Esophagus squamous epithelium (tissue), 5 donors: ENCODE measurements around the gene AMZ2. TPM values are rescaled to one million over a fixed set of nuclear protein-coding genes. Genes with fewer than 3 reads are reported as not detected.
A peak's percentile ranks its signal among the peaks of the same experiment; 100 is the strongest.
"Not testable (repeated sequence)": the region's sequence is repeated elsewhere in the genome, so short reads cannot be mapped to it uniquely, and the experiment has no call there.

Experiments used
- DNase-seq: peaks from one replicate; lab custom pipeline; 2025; lab: John Stamatoyannopoulos, UW
- H3K27ac ChIP-seq, 4 donors: fragments of 200-600 bp; sonication (generic); one replicate each; pipeline ENCODE4 v1.5.1; 2016 to 2019; ENCODE audit warnings: mild to moderate bottlenecking in 1 of 4
- H3K27me3 ChIP-seq, 4 donors: fragments of 200-600 bp; sonication (generic); 1 replicate in 3 of 4; 2 replicates in 1 of 4; pipeline versions ENCODE4 v1.5.1 to v1.6.0; 2017 to 2021; ENCODE audit warnings: antibody characterized with exemption in 1 of 4
- H3K36me3 ChIP-seq, 3 donors: fragments of 200-600 bp; sonication (generic); one replicate each; pipeline ENCODE4 v1.5.1; 2016 to 2019
- H3K4me1 ChIP-seq, 3 donors: fragments of 200-600 bp; sonication (generic); one replicate each; pipeline ENCODE4 v1.5.1; 2017 to 2019
- H3K4me3 ChIP-seq, 4 donors: fragments of 200-600 bp; sonication (generic); 1 replicate in 3 of 4; 2 replicates in 1 of 4; pipeline ENCODE4 v1.5.1; 2016 to 2019; ENCODE audit warnings: mild to moderate bottlenecking in 2 of 4, moderate library complexity in 1 of 4
- H3K9me3 ChIP-seq, 3 donors: fragments of 200-600 bp; sonication (generic); one replicate each; pipeline ENCODE4 v1.5.1; 2016 to 2019
- POLR2A ChIP-seq, 4 donors: fragments of 450-650 bp; IDR thresholded peaks; one replicate each; pipeline ENCODE4 v1.6.1; 2017; ENCODE audit warnings: antibody characterized with exemption in 4 of 4, mild to moderate bottlenecking in 4 of 4, moderate library complexity in 3 of 4
- WGBS, 2 donors: methylation state at CpG; one replicate each; pipeline ENCODE4 v1.1.5; 2018; 5-methylcytosine and 5-hydroxymethylcytosine counted together
- intact Hi-C: fragments of 100-400 bp; cut with DNase I; formaldehyde crosslinking; loops from one replicate; pipeline ENCODE4 v1.15.0; 2022
- total RNA-seq, 4 donors: library from RNA; depleted of rRNA; stranded (reverse); fragments of >200 nt; gene quantifications; one replicate each; pipeline ENCODE4 v1.1.0, GENCODE V29; 2016
- TF ChIP-seq, protein P1 (sequence below), 6 experiments: fragments of 450-650 bp in 4 of 6; fragments of 200-600 bp in 2 of 6; sonication (generic) in 2 of 6; IDR thresholded peaks; one replicate each; pipeline ENCODE4 v1.5.1; 2016 to 2019; ENCODE audit warnings: antibody characterized with exemption in 6 of 6, mild to moderate bottlenecking in 4 of 6, moderate library complexity in 4 of 6
- donor health status: DM: yes; HTN: yes; CAD: no.

Gene AMZ2
- total RNA-seq, 4 donors from 2014 or later, result 13.7 to 47.7 (median 35.1) TPM

DNA sequence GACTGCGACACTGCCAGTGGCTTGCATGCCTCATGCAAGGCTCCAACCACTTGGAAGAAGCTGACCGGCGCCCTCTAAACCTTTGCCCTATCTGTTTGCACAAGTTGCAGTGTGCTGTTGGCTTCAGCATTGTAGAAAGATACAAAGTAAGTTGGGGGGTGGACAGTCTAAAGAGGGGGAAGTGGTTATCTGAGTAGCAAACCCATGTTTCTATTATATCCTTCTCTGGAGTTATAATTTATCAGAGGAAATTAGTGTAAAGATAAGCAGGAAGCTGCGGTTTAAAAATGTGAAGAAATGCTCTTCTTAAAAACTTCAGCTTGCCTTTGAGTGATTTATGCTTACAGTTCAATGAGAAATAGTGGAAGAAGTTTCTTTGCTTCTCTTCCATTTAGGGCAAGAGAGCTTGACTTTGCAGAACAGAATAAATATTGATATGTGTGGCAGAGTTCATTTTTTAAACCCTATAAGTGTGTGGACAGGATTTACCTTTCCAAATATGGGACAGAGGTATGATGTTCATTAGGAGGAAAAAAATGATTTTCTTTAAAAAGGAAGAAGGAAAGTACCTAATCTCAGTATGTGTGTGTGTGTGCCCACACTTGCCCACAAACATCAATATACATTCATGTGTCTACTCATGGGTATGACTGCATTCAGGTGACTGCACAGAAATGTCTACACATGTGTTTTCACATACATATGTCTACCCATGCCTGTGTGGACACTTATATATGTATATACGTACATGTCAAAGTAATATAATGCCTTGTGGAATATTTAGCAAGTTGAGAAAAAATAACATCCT lies 8.1 kb downstream of the AMZ2 start:
- 62 to 84% methylated on average over 5 of the region's 5 CpGs for WGBS, 2 donors
- TF ChIP-seq POLR2A (IDR thresholded peaks at IDR 0.05), result no peak
- TF ChIP-seq, protein P1, sequence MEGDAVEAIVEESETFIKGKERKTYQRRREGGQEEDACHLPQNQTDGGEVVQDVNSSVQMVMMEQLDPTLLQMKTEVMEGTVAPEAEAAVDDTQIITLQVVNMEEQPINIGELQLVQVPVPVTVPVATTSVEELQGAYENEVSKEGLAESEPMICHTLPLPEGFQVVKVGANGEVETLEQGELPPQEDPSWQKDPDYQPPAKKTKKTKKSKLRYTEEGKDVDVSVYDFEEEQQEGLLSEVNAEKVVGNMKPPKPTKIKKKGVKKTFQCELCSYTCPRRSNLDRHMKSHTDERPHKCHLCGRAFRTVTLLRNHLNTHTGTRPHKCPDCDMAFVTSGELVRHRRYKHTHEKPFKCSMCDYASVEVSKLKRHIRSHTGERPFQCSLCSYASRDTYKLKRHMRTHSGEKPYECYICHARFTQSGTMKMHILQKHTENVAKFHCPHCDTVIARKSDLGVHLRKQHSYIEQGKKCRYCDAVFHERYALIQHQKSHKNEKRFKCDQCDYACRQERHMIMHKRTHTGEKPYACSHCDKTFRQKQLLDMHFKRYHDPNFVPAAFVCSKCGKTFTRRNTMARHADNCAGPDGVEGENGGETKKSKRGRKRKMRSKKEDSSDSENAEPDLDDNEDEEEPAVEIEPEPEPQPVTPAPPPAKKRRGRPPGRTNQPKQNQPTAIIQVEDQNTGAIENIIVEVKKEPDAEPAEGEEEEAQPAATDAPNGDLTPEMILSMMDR (IDR thresholded peaks at IDR 0.05), result no peak
- Histone ChIP-seq H3K9me3 (no peaks in the 10 kb centered on the region), H3K27ac (peak overlapping the region in 1 of 4 donors; percentile 36), H3K27me3 (no peaks in the 10 kb centered on the region), H3K36me3 (peaks cover 0 to 64% (median 0%) of the 10 kb centered on the region in 3 donors), H3K4me3 (no peak overlapping the region), H3K4me1 (peaks cover 5 to 30% (median 5%) of the 10 kb centered on the region in 3 donors)
- intact Hi-C loops, result no loop called here
- no peak for DNase-seq

DNA sequence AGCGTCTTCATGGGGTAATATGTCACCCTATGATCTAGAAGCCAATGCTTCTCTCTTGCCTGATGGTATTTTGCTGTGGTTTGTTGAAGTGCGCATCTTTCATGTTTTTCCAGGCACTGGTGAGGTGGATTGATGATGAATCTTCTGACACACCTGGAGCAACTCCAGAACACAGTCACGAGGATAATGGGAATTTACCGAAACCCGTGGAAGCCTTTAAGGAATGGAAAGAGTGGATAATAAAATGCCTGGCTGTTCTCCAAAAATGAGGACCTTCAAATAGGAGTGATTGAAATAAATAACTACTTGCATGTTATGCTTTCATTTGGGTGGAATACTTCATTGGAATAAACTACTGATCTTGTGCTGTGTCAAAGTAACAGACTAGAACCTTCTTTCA lies 8.9 kb downstream of the AMZ2 start:
- H3K27me3 ChIP-seq, H3K9me3 ChIP-seq, DNase-seq, H3K4me3 ChIP-seq, intact Hi-C loops: not testable (repeated sequence)
- Histone ChIP-seq H3K4me1 (peaks cover 5 to 30% (median 5%) of the 10 kb centered on the region in 3 donors), H3K36me3 (peaks cover 0 to 57% (median 0%) of the 10 kb centered on the region in 3 donors), H3K27ac (peak overlapping the region in 1 of 4 donors; percentile 25)
- WGBS, 2 donors, result 56 to 60% methylated on average over 5 of the region's 5 CpGs

DNA sequence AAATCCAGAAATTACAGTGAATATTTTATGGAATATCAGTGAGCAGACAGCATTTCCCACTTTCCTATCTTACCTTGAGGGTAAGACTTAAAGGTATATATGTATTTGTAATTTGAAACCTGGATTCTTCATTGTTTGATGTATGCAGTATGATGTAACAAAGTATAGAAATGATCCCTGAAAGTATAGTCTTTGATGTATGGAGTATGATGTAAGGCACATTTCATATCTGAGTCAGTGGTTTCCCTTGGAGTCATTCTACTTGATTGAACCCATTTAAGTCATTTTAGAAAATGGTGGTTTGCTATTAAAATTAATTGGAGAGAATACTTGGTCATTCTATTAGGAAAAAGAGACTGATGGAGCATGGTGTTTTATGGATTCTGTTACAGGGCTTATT lies 10.1 kb downstream of the AMZ2 start:
- H3K36me3 ChIP-seq, result peaks cover 0 to 46% (median 0%) of the 10 kb centered on the region in 3 donors
- no peaks in the 10 kb centered on the region for H3K27me3 ChIP-seq
- H3K4me1 ChIP-seq, result peaks cover 5 to 30% (median 5%) of the 10 kb centered on the region in 3 donors
- intact Hi-C loops, result no loop called here
- H3K9me3 ChIP-seq, result no peaks in the 10 kb centered on the region
- TF ChIP-seq POLR2A (IDR thresholded peaks at IDR 0.05), result no peak
- TF ChIP-seq, protein P1 (IDR thresholded peaks at IDR 0.05), result no peak
- no peak for DNase-seq
- no peak overlapping the region for H3K4me3 ChIP-seq
- peak overlapping the region in 2 of 4 donors; percentile 74 for H3K27ac ChIP-seq

DNA sequence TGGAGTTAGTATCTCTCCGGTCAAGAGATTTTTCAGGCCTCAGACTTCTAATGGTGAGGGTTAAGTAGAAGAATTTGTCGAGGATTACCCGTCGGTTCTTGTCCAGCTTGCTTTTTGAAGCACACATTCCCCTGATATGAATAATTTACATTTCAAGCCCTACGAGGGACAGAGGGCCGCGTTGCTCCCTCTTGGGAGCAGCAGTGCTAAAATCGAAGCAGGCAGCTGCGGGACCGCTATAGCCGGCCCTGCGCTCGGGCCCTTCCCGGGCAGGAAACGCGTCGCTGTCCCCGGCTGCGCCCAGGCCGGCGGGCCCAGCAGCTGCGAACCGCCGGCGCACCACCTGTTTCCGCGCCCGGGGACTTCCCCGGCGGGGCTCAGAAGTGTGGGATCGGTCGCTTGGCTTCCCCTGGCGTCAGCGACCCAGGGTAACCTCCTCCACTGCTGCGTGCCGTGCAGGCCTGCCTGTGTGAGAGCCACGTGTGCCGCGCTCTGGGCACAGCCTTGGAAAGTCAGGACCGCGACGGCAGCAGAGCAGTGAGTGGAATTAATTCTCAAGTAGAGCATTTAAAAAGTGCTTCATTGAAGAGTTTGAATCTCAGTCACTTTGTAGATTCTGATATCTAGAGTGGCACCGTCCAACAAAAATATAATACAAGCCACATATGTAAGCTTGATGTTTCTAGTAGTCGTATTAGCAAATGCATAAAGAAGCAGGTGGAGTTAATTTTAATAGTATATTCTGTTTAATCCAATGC lies 11.2 kb downstream of the AMZ2 start:
- peaks cover 5 to 35% (median 8%) of the 10 kb centered on the region in 3 donors for H3K4me1 ChIP-seq
- H3K4me3 ChIP-seq, result peak overlapping the region in 3 of 4 donors; percentile 10 to 41 (median 24)
- WGBS, 2 donors, result 13 to 32% methylated on average over 8 to 21 of the region's 44 CpGs
- H3K27me3 ChIP-seq, H3K9me3 ChIP-seq, DNase-seq, intact Hi-C loops: not testable (repeated sequence)
- H3K36me3 ChIP-seq, result peaks cover 0 to 35% (median 0%) of the 10 kb centered on the region in 3 donors
- H3K27ac ChIP-seq, result peak overlapping the region in 3 of 4 donors; percentile 63 to 74 (median 74)

DNA sequence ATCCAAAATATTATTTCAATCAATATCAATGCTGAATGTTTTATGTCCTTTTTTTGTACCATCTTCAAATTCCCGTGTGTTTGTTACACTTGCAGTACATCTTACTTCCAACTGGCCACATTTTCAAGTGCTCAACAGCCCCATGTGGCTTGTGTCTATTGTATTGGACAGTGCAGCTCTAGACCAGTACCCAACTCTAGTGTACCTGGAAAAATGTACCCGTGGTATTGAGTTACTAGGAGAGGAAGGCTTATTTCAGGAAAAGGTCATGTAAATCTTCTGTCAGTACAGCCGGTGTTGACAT lies 11.8 kb downstream of the AMZ2 start:
- DNase-seq, H3K9me3 ChIP-seq, intact Hi-C loops, H3K27me3 ChIP-seq: not testable (repeated sequence)
- Histone ChIP-seq H3K27ac (peak overlapping the region in 2 of 4 donors; percentile 74), H3K36me3 (peaks cover 0 to 30% (median 0%) of the 10 kb centered on the region in 3 donors), H3K4me1 (peaks cover 5 to 35% (median 8%) of the 10 kb centered on the region in 3 donors), H3K4me3 (peak overlapping the region in 1 of 4 donors; percentile 41)
- 20 to 35% methylated on average over 2 to 3 of the region's 3 CpGs for WGBS, 2 donors

DNA sequence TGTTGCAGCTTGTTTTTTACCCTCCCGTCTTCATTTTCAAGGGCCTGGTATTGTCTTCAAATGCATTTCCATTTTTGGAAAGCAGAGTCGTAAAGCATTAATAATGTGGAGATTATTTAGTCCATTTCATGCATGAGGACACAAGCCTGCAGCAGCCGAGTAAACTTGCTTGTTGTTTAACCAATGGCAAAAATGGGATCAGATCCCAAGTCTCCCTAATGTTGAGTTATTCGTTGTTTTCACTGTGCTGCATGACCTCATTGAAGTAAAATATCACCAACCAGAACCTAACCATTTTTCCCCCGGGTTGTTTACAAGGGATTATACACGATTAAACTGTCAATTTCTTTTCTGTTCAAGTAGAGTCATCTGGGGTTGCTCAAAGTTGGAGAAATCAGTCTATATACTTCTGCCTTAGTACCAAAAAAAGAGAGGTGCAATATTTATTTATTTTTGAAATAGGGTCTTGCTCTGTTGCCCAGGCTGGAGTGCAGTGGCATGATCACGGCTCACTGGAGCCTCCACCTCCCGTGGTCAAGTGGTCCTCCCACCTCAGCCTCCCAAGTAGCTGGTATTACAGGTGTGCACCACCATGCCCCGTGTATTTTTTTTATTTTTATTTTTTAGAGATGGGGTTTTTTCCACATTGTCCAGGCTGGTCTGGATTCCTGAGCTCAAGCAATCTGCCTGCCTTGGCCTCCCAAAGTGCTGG lies 12.4 kb downstream of the AMZ2 start:
- no peaks in the 10 kb centered on the region for H3K27me3 ChIP-seq
- DNase-seq, result no peak
- no peak overlapping the region for H3K4me3 ChIP-seq
- no peaks in the 10 kb centered on the region for H3K9me3 ChIP-seq
- intact Hi-C loops, result loop anchor here (5.0 kb wide), 1 partner anchor 172 kb away; no protein-coding TSS in a partner anchor
- peaks cover 0 to 30% (median 0%) of the 10 kb centered on the region in 3 donors for H3K36me3 ChIP-seq
- peak overlapping the region in 2 of 4 donors; percentile 74 for H3K27ac ChIP-seq
- WGBS, 2 donors, result 55 to 59% methylated on average over 8 to 9 of the region's 9 CpGs
- peaks cover 5 to 35% (median 8%) of the 10 kb centered on the region in 3 donors for H3K4me1 ChIP-seq
- no peak for TF ChIP-seq POLR2A (IDR thresholded peaks at IDR 0.05)
- TF ChIP-seq, protein P1 (IDR thresholded peaks at IDR 0.05), result no peak

DNA sequence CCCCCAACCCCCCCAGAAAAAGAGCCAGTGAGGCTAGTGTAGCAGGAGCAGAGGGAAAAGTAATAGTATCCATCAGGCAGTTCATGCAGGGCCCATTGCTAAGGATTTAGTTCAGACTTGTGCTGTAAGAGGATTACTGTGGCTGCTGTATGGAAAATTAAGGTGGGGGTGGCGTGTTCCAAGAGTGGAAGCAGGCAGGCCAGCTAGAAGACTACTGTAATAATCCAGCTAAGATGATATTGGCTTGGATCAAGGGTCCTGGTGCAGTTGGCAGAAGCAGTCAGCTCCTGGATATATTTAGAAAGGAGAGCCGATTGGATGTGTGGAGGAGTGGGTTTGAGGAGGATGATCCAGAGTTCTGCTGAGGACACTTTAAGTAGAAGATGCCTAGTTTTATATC lies 14.6 kb downstream of the AMZ2 start:
- H3K27ac ChIP-seq, H3K4me3 ChIP-seq, H3K9me3 ChIP-seq, H3K27me3 ChIP-seq, DNase-seq: not testable (repeated sequence)
- Histone ChIP-seq H3K36me3 (peaks cover 0 to 12% (median 0%) of the 10 kb centered on the region in 3 donors), H3K4me1 (peaks cover 5 to 32% (median 8%) of the 10 kb centered on the region in 3 donors)
- 55 to 57% methylated on average over 2 of the region's 2 CpGs for WGBS, 2 donors
- intact Hi-C loops, result loop anchor here (5.0 kb wide), 1 partner anchor 170 kb away; no protein-coding TSS in a partner anchor
